ENCODE data around the gene PEAK1. TPM values are rescaled to one million over a fixed set of nuclear protein-coding genes. Genes with fewer than 3 reads are reported as not detected.

The PEAK1 gene
- total and polyA plus RNA-seq, 2 experiments from 2014 or later = 7.8 to 34.1 TPM

DNA sequence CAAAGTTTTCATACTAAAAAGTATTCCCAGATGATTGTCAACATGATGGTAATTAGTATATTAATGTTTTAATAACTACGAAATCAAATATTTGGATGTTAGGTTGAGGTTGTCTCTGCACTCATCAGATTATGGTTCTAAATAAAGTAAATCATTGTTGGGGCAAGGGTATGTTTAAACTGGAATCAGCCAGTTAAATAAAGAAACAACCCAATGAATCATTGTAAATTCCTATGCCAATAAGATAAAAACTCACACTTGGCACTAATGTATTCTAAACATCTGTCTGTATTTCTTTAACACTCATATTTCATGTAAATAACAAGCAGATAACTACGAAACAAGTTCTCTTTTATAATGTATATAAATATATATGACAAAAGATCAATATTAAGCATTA, 92.7 kb downstream of the PEAK1 start:
- Histone ChIP-seq H3K4me2 (no peak overlapping the region), H3F3A (replicated peaks; ENCODE audit: low read depth) (no peaks in the 10 kb centered on the region), H3K9me2 (ENCODE audit: insufficient read depth) (no peaks in the 10 kb centered on the region), H3K79me2 (replicated peaks; ENCODE audit: insufficient read depth) (peaks cover 17% of the 10 kb centered on the region), H2AFZ (no peak overlapping the region), H4K20me1 (replicated peaks; ENCODE audit: insufficient read depth) (no peaks in the 10 kb centered on the region), H3K4me1 (ENCODE audit: insufficient read depth) (peaks cover 10% of the 10 kb centered on the region), H3K36me3 (ENCODE audit: insufficient read depth) (no peaks in the 10 kb centered on the region), H3K27ac (ENCODE audit: low read depth) (no peak overlapping the region), H3K27me3 (ENCODE audit: insufficient read depth) (no peaks in the 10 kb centered on the region), H3K4me3 (no peak overlapping the region)
- Mint-ChIP-seq H3K4me1 (peaks cover 20% of the 10 kb centered on the region), H3K4me3 (no peak overlapping the region), H3K36me3 (ENCODE audit: low read depth) (peaks cover 6% of the 10 kb centered on the region; the same call in 1 of the 3 replicates), H3K27me3 (ENCODE audit: insufficient read depth, low read depth, poor library complexity) (no peaks in the 10 kb centered on the region), H3K9me3 (0 out of 3 replicates have a peak, but pooled peaks cover 3% of the 10 kb centered on the region), H3K27ac (no peak overlapping the region)
- TF ChIP-seq NANOG (IDR thresholded peaks at IDR 0.05; ENCODE audit: borderline replicate concordance) = no peak
- TF ChIP-seq, protein P1, sequence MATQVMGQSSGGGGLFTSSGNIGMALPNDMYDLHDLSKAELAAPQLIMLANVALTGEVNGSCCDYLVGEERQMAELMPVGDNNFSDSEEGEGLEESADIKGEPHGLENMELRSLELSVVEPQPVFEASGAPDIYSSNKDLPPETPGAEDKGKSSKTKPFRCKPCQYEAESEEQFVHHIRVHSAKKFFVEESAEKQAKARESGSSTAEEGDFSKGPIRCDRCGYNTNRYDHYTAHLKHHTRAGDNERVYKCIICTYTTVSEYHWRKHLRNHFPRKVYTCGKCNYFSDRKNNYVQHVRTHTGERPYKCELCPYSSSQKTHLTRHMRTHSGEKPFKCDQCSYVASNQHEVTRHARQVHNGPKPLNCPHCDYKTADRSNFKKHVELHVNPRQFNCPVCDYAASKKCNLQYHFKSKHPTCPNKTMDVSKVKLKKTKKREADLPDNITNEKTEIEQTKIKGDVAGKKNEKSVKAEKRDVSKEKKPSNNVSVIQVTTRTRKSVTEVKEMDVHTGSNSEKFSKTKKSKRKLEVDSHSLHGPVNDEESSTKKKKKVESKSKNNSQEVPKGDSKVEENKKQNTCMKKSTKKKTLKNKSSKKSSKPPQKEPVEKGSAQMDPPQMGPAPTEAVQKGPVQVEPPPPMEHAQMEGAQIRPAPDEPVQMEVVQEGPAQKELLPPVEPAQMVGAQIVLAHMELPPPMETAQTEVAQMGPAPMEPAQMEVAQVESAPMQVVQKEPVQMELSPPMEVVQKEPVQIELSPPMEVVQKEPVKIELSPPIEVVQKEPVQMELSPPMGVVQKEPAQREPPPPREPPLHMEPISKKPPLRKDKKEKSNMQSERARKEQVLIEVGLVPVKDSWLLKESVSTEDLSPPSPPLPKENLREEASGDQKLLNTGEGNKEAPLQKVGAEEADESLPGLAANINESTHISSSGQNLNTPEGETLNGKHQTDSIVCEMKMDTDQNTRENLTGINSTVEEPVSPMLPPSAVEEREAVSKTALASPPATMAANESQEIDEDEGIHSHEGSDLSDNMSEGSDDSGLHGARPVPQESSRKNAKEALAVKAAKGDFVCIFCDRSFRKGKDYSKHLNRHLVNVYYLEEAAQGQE (IDR thresholded peaks at IDR 0.05; ENCODE audit: unreplicated experiment) = no peak
- no peak for TF ChIP-seq POLR2AphosphoS5 (IDR thresholded peaks at IDR 0.05; ENCODE audit: low read depth)
- no peak for TF ChIP-seq EZH2 (IDR thresholded peaks at IDR 0.05; ENCODE audit: low read depth, unreplicated experiment)
- TF ChIP-seq, protein P2, sequence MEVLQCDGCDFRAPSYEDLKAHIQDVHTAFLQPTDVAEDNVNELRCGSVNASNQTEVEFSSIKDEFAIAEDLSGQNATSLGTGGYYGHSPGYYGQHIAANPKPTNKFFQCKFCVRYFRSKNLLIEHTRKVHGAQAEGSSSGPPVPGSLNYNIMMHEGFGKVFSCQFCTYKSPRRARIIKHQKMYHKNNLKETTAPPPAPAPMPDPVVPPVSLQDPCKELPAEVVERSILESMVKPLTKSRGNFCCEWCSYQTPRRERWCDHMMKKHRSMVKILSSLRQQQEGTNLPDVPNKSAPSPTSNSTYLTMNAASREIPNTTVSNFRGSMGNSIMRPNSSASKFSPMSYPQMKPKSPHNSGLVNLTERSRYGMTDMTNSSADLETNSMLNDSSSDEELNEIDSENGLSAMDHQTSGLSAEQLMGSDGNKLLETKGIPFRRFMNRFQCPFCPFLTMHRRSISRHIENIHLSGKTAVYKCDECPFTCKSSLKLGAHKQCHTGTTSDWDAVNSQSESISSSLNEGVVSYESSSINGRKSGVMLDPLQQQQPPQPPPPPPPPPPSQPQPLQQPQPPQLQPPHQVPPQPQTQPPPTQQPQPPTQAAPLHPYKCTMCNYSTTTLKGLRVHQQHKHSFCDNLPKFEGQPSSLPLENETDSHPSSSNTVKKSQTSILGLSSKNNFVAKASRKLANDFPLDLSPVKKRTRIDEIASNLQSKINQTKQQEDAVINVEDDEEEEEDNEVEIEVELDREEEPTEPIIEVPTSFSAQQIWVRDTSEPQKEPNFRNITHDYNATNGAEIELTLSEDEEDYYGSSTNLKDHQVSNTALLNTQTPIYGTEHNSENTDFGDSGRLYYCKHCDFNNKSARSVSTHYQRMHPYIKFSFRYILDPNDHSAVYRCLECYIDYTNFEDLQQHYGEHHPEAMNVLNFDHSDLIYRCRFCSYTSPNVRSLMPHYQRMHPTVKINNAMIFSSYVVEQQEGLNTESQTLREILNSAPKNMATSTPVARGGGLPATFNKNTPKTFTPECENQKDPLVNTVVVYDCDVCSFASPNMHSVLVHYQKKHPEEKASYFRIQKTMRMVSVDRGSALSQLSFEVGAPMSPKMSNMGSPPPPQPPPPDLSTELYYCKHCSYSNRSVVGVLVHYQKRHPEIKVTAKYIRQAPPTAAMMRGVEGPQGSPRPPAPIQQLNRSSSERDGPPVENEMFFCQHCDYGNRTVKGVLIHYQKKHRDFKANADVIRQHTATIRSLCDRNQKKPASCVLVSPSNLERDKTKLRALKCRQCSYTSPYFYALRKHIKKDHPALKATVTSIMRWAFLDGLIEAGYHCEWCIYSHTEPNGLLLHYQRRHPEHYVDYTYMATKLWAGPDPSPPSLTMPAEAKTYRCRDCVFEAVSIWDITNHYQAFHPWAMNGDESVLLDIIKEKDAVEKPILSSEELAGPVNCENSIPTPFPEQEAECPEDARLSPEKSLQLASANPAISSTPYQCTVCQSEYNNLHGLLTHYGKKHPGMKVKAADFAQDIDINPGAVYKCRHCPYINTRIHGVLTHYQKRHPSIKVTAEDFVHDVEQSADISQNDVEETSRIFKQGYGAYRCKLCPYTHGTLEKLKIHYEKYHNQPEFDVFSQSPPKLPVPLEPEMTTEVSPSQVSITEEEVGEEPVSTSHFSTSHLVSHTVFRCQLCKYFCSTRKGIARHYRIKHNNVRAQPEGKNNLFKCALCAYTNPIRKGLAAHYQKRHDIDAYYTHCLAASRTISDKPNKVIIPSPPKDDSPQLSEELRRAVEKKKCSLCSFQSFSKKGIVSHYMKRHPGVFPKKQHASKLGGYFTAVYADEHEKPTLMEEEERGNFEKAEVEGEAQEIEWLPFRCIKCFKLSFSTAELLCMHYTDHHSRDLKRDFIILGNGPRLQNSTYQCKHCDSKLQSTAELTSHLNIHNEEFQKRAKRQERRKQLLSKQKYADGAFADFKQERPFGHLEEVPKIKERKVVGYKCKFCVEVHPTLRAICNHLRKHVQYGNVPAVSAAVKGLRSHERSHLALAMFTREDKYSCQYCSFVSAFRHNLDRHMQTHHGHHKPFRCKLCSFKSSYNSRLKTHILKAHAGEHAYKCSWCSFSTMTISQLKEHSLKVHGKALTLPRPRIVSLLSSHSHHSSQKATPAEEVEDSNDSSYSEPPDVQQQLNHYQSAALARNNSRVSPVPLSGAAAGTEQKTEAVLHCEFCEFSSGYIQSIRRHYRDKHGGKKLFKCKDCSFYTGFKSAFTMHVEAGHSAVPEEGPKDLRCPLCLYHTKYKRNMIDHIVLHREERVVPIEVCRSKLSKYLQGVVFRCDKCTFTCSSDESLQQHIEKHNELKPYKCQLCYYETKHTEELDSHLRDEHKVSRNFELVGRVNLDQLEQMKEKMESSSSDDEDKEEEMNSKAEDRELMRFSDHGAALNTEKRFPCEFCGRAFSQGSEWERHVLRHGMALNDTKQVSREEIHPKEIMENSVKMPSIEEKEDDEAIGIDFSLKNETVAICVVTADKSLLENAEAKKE (CRISPR knock-in tag; IDR thresholded peaks at IDR 0.05) = no peak
- TF ChIP-seq, protein P3, sequence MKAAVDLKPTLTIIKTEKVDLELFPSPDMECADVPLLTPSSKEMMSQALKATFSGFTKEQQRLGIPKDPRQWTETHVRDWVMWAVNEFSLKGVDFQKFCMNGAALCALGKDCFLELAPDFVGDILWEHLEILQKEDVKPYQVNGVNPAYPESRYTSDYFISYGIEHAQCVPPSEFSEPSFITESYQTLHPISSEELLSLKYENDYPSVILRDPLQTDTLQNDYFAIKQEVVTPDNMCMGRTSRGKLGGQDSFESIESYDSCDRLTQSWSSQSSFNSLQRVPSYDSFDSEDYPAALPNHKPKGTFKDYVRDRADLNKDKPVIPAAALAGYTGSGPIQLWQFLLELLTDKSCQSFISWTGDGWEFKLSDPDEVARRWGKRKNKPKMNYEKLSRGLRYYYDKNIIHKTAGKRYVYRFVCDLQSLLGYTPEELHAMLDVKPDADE (IDR thresholded peaks at IDR 0.05) = no peak
- no peak for TF ChIP-seq STAT1 (IDR thresholded peaks at IDR 0.05; ENCODE audit: unreplicated experiment)
- TF ChIP-seq JUNB (IDR thresholded peaks at IDR 0.05; ENCODE audit: unreplicated experiment) = no peak
- no peak for TF ChIP-seq EZH2phosphoT487 (IDR thresholded peaks at IDR 0.05; ENCODE audit: unreplicated experiment)
- no peak for TF ChIP-seq CREB1 (CRISPR knock-in tag; IDR thresholded peaks at IDR 0.05; ENCODE audit: low read depth)
- TF ChIP-seq ZNF331 (CRISPR knock-in tag; IDR thresholded peaks at IDR 0.05; ENCODE audit: low read depth) = no peak
- TF ChIP-seq, protein P4, sequence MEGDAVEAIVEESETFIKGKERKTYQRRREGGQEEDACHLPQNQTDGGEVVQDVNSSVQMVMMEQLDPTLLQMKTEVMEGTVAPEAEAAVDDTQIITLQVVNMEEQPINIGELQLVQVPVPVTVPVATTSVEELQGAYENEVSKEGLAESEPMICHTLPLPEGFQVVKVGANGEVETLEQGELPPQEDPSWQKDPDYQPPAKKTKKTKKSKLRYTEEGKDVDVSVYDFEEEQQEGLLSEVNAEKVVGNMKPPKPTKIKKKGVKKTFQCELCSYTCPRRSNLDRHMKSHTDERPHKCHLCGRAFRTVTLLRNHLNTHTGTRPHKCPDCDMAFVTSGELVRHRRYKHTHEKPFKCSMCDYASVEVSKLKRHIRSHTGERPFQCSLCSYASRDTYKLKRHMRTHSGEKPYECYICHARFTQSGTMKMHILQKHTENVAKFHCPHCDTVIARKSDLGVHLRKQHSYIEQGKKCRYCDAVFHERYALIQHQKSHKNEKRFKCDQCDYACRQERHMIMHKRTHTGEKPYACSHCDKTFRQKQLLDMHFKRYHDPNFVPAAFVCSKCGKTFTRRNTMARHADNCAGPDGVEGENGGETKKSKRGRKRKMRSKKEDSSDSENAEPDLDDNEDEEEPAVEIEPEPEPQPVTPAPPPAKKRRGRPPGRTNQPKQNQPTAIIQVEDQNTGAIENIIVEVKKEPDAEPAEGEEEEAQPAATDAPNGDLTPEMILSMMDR (conservative IDR thresholded peaks at IDR 0.05; ENCODE audit: low read depth in 2 of 2) = no peak
- TF ChIP-seq ZNF114 (CRISPR knock-in tag; IDR thresholded peaks at IDR 0.05) = no peak
- no peak for DNase-seq (ENCODE audit: low spot score)
- no peak for ATAC-seq
